ENCODE measurements around the gene GPS2. TPM values are rescaled to one million over a fixed set of nuclear protein-coding genes. Genes with fewer than 3 reads are reported as not detected.

Gene GPS2
- total and polyA plus RNA-seq, 2 donors (not counting 3 experiments of a cell fraction or from before 2014, with no cell fraction given): 51.6 to 132 TPM

- ChIA-PET POLR2A (no interaction called here), CTCF (interaction anchor here (1.0 to 10.2 kb wide), 2 partner anchors 13 to 238 kb away, joined by 3 to 170 read pairs; no protein-coding TSS in a partner anchor)
- Histone ChIP-seq H3K9me1 (replicated peaks; ENCODE audit: control insufficient read depth, extremely low read depth, insufficient read depth, low read length) (no peaks in the 10 kb centered on the region), H3K9me3 (replicated peaks; ENCODE audit: control insufficient read depth, insufficient read depth, low read length) (no peaks in the 10 kb centered on the region), H4K20me1 (replicated peaks; ENCODE audit: control insufficient read depth, extremely low read depth, insufficient read depth, low read length) (no peaks in the 10 kb centered on the region), H3K79me2 (ENCODE audit: control insufficient read depth, insufficient read depth, low read length) (no peaks in the 10 kb centered on the region), H3K27me3 (ENCODE audit: control insufficient read depth in 2 of 2, insufficient read depth in 2 of 2, low read length in 2 of 2) (peaks cover 8 to 19% of the 10 kb centered on the region in 2 experiments), H3K27ac (ENCODE audit: insufficient read depth, low read depth, low read length) (no peak overlapping the region), H3K4me2 (ENCODE audit: insufficient read depth, low read length) (no peak overlapping the region), H3K36me3 (ENCODE audit: control insufficient read depth in 2 of 2, extremely low read depth in 1 of 2, insufficient read depth in 2 of 2, low read length in 2 of 2) (no peaks in the 10 kb centered on the region), H3K4me1 (ENCODE audit: control insufficient read depth, extremely low read depth, insufficient read depth, low read length) (peaks cover 9% of the 10 kb centered on the region), H2AFZ (ENCODE audit: low read depth, low read length) (no peak overlapping the region), H3K4me3 (replicated peaks in 1 of 3; ENCODE audit: insufficient read depth in 1 of 3, low read depth in 1 of 3, low read length in 3 of 3) (no peak overlapping the region), H3K9ac (replicated peaks; ENCODE audit: extremely low read depth, insufficient read depth, low read length) (no peak overlapping the region)
- TF ChIP-seq POLR2AphosphoS5 (IDR thresholded peaks at IDR 0.05; ENCODE audit: insufficient read depth, low read depth, low read length) (no peak), GATA2 (IDR thresholded peaks at IDR 0.05; ENCODE audit: insufficient read depth, insufficient read length, low read depth, low read length) (no peak), EZH2 (IDR thresholded peaks at IDR 0.05; ENCODE audit: borderline replicate concordance, low read depth, low read length, severe bottlenecking) (no peak), FOS (IDR thresholded peaks at IDR 0.05; ENCODE audit: borderline replicate concordance, insufficient read depth, low read length) (no peak), POLR2A (IDR thresholded peaks at IDR 0.05; ENCODE audit: low read depth, low read length) (no peak), JUN (IDR thresholded peaks at IDR 0.05; ENCODE audit: borderline replicate concordance, insufficient read depth, insufficient read length, low read depth) (no peak)
- TF ChIP-seq, protein P1, sequence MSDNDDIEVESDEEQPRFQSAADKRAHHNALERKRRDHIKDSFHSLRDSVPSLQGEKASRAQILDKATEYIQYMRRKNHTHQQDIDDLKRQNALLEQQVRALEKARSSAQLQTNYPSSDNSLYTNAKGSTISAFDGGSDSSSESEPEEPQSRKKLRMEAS (IDR thresholded peaks at IDR 0.05; ENCODE audit: insufficient read depth, insufficient read length): no peak
- no TSS peak for BruUV-seq (replicated peaks)
- no peak for FAIRE-seq
- intact Hi-C loops (cut with micrococcal nuclease) (no loop called here), dilution Hi-C loops (cut with MboI; ENCODE audit: extremely low pct_ligation_motif_present, low sequenced_read_pairs) (no loop called here)
- no peak for DNase-seq (ENCODE audit: low read depth, low spot score)
Measured at GRCh38 chr17:7283471-7284216, 31.5 kb downstream of the GPS2 start.

Measured in endothelial cell of umbilical vein (primary cell).